PFSK-1 (cell line): ENCODE results near the gene CALML3.

ENCODE experiments used
- POLR2AphosphoS5 ChIP-seq: IDR thresholded peaks from 2 replicates; pipeline ENCODE4 v1.6.1; 2012; ENCODE audit warnings: low read depth, mild to moderate bottlenecking, control low read depth, low read length, moderate library complexity
- SIN3A ChIP-seq: IDR thresholded peaks from 2 replicates; pipeline ENCODE4 v1.6.1; 2012; ENCODE audit warnings: mild to moderate bottlenecking, low read length, moderate library complexity, borderline replicate concordance; ENCODE audit not compliant: insufficient read depth
- TF ChIP-seq, protein P1 (sequence below), 2 experiments: IDR thresholded peaks; 2 replicates each; pipeline versions ENCODE4 v1.6.1 to v1.8.0; 2011 to 2012; ENCODE audit warnings: low read depth in 2 of 2, low read length in 2 of 2, control low read depth in 1 of 2, inconsistent platforms in 1 of 2, mild to moderate bottlenecking in 1 of 2, moderate library complexity in 1 of 2; ENCODE audit not compliant: insufficient read depth in 1 of 2

GRCh38 chr10:5557040-5557721, 32.4 kb downstream of the CALML3 start:
- TF ChIP-seq POLR2AphosphoS5 (no peak), SIN3A (no peak)
- TF ChIP-seq, protein P1, sequence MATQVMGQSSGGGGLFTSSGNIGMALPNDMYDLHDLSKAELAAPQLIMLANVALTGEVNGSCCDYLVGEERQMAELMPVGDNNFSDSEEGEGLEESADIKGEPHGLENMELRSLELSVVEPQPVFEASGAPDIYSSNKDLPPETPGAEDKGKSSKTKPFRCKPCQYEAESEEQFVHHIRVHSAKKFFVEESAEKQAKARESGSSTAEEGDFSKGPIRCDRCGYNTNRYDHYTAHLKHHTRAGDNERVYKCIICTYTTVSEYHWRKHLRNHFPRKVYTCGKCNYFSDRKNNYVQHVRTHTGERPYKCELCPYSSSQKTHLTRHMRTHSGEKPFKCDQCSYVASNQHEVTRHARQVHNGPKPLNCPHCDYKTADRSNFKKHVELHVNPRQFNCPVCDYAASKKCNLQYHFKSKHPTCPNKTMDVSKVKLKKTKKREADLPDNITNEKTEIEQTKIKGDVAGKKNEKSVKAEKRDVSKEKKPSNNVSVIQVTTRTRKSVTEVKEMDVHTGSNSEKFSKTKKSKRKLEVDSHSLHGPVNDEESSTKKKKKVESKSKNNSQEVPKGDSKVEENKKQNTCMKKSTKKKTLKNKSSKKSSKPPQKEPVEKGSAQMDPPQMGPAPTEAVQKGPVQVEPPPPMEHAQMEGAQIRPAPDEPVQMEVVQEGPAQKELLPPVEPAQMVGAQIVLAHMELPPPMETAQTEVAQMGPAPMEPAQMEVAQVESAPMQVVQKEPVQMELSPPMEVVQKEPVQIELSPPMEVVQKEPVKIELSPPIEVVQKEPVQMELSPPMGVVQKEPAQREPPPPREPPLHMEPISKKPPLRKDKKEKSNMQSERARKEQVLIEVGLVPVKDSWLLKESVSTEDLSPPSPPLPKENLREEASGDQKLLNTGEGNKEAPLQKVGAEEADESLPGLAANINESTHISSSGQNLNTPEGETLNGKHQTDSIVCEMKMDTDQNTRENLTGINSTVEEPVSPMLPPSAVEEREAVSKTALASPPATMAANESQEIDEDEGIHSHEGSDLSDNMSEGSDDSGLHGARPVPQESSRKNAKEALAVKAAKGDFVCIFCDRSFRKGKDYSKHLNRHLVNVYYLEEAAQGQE (IDR thresholded peaks at IDR 0.05; ENCODE audit: insufficient read depth in 1 of 2, low read depth in 2 of 2, low read length in 2 of 2) = no peak
